22Rv1 (cell line): ENCODE data around the gene VHLL.
"Not testable (repeated sequence)": the region's sequence is repeated elsewhere in the genome, so short reads cannot be mapped to it uniquely, and the experiment has no call there.

Experiments
- ZFX ChIP-seq: fragments of 450-650 bp; IDR thresholded peaks from 2 replicates; pipeline ENCODE4 v1.6.1; 2017; ENCODE audit warnings: antibody characterized with exemption, borderline replicate concordance
- TF ChIP-seq, protein P1 (sequence below): fragments of 450-650 bp; IDR thresholded peaks from 2 replicates; pipeline ENCODE4 v1.5.1; 2017; ENCODE audit warnings: mild to moderate bottlenecking

- TF ChIP-seq, protein P1, sequence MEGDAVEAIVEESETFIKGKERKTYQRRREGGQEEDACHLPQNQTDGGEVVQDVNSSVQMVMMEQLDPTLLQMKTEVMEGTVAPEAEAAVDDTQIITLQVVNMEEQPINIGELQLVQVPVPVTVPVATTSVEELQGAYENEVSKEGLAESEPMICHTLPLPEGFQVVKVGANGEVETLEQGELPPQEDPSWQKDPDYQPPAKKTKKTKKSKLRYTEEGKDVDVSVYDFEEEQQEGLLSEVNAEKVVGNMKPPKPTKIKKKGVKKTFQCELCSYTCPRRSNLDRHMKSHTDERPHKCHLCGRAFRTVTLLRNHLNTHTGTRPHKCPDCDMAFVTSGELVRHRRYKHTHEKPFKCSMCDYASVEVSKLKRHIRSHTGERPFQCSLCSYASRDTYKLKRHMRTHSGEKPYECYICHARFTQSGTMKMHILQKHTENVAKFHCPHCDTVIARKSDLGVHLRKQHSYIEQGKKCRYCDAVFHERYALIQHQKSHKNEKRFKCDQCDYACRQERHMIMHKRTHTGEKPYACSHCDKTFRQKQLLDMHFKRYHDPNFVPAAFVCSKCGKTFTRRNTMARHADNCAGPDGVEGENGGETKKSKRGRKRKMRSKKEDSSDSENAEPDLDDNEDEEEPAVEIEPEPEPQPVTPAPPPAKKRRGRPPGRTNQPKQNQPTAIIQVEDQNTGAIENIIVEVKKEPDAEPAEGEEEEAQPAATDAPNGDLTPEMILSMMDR: not testable (repeated sequence)
- not testable (repeated sequence) for TF ChIP-seq ZFX
Measured at GRCh38 chr1:156323179-156323578, 24.1 kb upstream of the VHLL start.
